ENCODE data around the gene ACOT13.
"Not testable (repeated sequence)": the region's sequence is repeated elsewhere in the genome, so short reads cannot be mapped to it uniquely, and the experiment has no call there.

Gene ACOT13

GRCh38 chr6:24661759-24662158 is 5.1 kb upstream of the ACOT13 start:
- DNase-seq (ENCODE audit: extremely low read depth in 1 of 2, low read depth in 1 of 2) = not testable (repeated sequence)

DNA sequence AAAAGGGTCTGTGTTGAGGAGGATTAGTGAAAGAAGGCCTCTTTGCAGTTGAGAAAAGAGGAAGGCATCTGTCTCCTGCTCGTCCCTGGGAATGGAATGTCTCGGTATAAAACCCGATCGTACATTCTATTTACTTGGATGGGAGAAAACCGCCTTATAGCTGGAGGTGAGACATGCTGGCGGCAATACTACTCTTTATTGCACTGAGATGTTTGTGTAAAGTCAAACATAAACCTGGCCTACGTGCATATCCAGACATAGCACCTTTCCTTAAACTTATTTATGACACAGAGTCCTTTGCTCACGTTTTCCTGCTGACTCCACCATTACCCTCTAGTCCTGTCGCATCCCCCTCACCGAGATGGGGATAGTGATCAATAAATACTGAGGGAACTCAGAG is 4.6 kb upstream of the ACOT13 start:
- no peak for DNase-seq (ENCODE audit: extremely low read depth in 1 of 2, low read depth in 1 of 2)

DNA sequence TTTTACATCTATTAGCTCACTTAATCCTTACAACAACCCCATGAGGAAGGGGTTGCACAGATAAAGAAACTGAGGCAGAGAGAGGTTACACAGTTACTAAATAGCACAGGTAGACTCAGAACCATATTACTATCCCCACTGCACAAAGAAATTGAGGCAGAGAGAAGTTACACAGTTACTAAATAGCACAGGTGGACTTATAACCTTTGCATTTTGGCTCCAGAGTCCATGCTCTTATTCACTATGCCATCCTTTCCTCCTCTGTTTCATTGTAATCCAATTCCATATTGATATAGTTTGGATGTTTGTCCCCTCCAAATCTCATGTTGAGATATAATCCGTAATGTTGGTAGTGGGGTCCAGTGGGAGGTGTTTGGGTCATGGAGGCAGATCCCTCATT is 3.7 kb upstream of the ACOT13 start:
- no peak for DNase-seq (ENCODE audit: extremely low read depth in 1 of 2, low read depth in 1 of 2)

- DNase-seq (ENCODE audit: extremely low read depth in 1 of 2, low read depth in 1 of 2) = no peak
Measured at GRCh38 chr6:24664046-24664987, 2.6 kb upstream of the ACOT13 start.

DNA sequence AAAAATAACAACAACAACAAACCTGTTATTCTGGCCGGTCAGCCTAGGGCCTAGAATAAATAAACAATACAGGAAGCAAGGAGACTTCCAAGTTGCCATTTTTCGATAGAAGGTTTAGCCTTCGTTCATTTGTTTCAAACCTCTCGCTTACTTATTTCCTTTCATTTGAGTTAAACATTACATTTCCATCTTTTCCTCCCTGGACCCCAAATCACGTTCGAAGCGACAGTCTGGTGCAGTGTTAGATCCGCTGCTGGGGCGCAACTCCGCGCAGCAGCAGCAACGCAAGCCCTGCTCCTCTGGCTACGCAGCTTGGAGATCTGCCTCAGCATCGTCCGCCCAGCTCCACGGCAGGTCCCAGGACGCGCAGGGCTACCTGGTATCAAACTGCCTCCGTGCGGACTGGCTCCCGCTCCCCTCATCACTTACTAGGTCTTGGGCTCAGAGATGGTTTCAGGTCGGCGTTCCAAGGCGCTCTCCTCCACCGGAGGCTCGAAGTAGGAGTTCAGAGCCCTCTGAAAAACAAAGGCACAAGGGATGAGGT is 708 bp upstream of the ACOT13 start:
- DNase-seq (ENCODE audit: extremely low read depth in 1 of 2, low read depth in 1 of 2) = peak in 1 of 2 donors; percentile 28

DNA sequence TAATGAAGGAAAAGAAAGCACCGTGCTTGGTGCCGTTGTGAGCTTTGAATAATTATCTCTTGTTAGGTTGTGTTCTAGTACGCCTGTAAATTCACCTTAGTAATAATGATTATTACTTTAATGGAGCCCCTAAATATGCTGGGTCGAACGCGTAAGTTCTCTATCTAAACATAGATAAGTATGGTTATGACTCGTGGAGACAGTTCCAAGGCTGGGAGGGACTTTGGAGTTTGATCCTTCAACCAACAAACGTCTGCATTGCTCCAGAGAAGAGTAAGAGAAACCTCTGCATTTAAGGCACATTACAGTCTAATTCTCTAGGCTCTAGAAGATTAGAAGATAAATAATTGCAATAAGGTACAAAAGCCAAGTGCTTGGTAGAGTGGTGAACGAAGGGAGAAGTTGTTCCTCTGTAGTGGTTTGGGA is 514 bp downstream of the ACOT13 start:
- no peak for DNase-seq (ENCODE audit: extremely low read depth in 1 of 2, low read depth in 1 of 2)

GRCh38 chr6:24668066-24668996 is 1.5 kb downstream of the ACOT13 start:
- not testable (repeated sequence) for DNase-seq (ENCODE audit: extremely low read depth in 1 of 2, low read depth in 1 of 2)

- DNase-seq (ENCODE audit: extremely low read depth in 1 of 2, low read depth in 1 of 2) = no peak
Measured at GRCh38 chr6:24668997-24669361, 2.1 kb downstream of the ACOT13 start.

- not testable (repeated sequence) for DNase-seq (ENCODE audit: extremely low read depth in 1 of 2, low read depth in 1 of 2)
Measured at GRCh38 chr6:24670492-24670891, 3.6 kb downstream of the ACOT13 start.

DNA sequence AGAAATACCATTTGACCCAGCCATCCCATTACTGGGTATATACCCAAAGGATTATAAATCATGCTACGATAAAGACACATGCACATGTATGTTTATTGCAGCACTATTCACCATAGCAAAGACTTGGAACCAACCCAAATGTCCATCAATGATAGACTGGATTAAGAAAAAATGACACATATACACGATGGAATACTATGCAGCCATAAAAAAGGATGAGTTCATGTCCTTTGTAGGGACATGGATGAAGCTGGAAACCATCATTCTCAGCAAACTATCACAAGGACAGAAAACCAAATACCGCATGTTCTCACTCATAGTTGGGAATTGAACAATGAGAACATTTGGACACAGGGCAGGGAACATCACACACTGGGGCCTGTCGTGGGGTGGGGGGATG is 4.2 kb downstream of the ACOT13 start:
- not testable (repeated sequence) for DNase-seq (ENCODE audit: extremely low read depth in 1 of 2, low read depth in 1 of 2)

DNA sequence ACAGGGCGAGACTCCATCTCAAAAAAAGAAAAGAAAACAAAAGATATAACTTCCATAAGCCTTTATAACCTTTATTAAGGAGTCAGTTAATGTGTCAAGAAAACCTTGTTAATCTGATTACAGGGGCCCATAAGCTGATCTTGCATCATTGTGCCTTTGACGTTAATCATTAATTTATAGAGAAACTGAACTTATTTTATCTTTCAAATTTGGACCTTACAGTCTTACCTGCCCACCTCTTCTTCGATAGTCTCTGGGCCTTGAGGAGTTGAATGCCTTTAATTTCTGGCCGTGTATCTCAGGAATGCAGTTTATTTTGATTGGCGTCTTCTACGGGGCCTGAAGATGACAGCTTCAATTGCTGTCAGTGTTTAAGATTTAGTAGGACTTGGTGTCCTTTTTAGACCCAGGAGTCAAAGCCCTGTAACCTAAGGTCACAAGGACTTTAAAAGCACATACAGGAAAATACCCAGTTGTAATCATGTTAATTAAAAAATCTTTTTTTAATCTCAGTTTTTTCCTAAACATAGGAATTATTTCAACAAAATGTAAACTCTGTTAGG is 5.8 kb downstream of the ACOT13 start:
- DNase-seq (ENCODE audit: extremely low read depth in 1 of 2, low read depth in 1 of 2) = no peak

GRCh38 chr6:24673625-24674024 is 6.7 kb downstream of the ACOT13 start:
- no peak for DNase-seq (ENCODE audit: extremely low read depth in 1 of 2, low read depth in 1 of 2)

GRCh38 chr6:24678792-24679352 is 12.0 kb downstream of the ACOT13 start:
- not testable (repeated sequence) for DNase-seq (ENCODE audit: extremely low read depth in 1 of 2, low read depth in 1 of 2)

- DNase-seq (ENCODE audit: extremely low read depth in 1 of 2, low read depth in 1 of 2) = no peak
Measured at GRCh38 chr6:24680582-24680981, 13.7 kb downstream of the ACOT13 start.

DNA sequence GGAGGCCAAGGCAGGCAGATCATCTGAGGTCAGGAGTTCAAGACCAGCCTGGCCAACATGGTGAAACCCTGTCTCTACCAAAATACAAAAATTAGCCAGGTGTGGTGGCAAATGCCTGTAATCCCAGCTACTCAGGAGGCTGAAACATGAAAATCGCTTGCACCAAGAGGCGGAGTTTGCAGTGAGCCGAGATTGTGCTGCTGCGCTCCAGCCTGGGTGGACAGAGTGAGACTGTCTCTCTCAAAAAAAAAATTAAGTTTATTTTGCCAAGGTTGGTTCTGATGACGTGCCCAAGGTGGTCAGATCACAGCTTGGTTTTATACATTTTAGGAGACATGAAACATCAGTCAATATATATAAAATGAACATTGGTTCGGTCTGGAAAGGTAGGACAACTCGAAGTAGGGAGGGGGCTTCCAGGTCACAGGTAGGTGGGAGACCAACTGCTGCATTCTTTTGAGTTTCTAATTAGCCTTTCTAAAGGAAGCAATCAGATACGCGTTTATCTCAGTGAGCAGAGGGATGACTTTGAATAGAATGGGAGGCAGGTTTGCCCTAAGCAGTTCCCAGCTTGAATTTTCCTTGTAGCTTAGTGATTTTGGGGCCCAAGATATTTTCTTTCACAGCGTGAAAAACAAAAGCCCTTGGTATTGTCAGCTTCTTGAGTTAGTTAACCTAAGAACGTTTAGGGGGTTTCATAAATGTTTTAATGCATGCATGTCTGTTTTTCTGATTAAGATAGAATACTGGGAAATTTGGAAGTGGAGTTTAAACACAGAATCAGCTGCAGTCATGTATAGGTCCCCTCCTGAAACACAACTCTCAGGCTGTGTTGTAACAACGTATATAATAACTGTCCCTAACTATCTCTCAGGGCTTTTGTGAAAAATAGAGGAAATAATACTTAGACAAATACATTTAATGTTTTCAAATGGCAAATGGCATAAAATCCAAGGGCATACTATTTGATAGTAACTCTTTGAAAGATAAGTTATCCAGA is 16.7 kb downstream of the ACOT13 start:
- no peak for DNase-seq (ENCODE audit: extremely low read depth in 1 of 2, low read depth in 1 of 2)

DNA sequence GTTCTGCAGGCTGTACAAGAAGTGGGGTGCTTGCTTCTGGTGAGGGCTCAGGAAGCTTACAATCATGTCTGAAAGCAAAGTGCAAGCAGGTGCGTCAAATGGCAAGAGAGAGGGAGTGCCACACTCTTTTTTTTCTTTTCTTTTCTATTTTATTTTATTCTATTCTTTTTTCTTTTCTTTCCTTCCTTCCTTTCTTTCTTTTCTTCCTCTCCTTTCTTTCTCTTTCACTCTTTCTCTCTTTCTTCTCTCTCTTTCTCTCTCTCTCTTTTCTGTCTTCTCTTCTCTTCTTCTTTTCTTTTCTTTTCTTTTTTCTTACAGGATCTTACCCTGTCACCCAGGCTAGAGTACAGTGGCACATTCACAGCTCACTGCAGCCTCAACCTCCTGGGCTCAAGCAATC is 19.5 kb downstream of the ACOT13 start:
- no peak for DNase-seq (ENCODE audit: extremely low read depth in 1 of 2, low read depth in 1 of 2)

DNA sequence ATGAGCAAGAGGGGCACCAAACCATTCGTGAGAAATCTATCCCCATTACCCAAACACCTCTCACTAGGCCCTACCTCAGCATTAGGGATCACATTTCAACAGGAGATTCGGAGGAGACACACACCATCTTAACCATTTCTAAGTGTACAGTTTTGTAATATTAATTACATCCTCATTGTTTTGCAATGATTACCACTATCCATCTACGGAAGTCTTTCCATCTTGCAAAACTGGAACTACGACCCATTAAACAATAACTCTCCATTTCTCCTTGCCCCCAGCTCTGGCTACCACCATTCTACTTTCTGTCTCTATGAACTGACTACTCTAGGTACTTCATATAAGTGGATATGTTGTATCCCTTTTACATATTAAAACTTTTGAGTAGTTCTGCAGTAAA is 20.1 kb downstream of the ACOT13 start:
- DNase-seq (ENCODE audit: extremely low read depth in 1 of 2, low read depth in 1 of 2) = no peak

GRCh38 chr6:24689964-24690363 is 23.1 kb downstream of the ACOT13 start:
- DNase-seq (ENCODE audit: extremely low read depth in 1 of 2, low read depth in 1 of 2) = no peak

DNA sequence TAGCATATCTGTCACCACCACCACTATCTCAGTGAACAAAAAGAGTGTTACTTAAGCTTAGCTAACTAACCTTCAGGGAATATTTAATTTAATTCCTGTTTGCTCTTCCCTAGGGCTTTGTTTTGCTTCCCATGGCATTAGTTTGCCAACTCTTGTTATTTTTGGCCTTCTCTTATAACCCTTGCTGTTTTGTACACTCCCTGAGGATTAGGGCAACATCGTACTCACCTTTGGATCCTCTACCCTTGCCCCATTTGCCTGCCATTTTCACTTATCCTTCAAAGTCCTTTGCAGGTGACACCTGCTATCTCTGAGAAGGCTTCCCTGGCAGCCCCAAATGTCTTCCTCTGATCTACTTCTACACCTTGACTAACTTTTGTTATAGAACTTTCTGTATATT is 23.7 kb downstream of the ACOT13 start:
- no peak for DNase-seq (ENCODE audit: extremely low read depth in 1 of 2, low read depth in 1 of 2)

Measured in activated CD8-positive, alpha-beta memory T cell treated with anti-CD3 and anti-CD28 coated beads for 1 hour (primary cell).